GM15510 (cell line): ENCODE measurements around the gene PCDH10.

Experiments used
- POLR2A ChIP-seq: IDR thresholded peaks from 3 replicates; pipeline ENCODE4 v1.6.1; 2011; ENCODE audit warnings: borderline replicate concordance; ENCODE audit not compliant: insufficient read length; ENCODE audit errors: extremely low read depth

Gene PCDH10

GRCh38 chr4:133145758-133146573, 3.1 kb upstream of the PCDH10 start:
- TF ChIP-seq POLR2A: no peak

- no peak for TF ChIP-seq POLR2A
Observed at GRCh38 chr4:133146574-133147241, 2.4 kb upstream of the PCDH10 start.

GRCh38 chr4:133147286-133147821, 1.7 kb upstream of the PCDH10 start:
- TF ChIP-seq POLR2A: no peak

DNA sequence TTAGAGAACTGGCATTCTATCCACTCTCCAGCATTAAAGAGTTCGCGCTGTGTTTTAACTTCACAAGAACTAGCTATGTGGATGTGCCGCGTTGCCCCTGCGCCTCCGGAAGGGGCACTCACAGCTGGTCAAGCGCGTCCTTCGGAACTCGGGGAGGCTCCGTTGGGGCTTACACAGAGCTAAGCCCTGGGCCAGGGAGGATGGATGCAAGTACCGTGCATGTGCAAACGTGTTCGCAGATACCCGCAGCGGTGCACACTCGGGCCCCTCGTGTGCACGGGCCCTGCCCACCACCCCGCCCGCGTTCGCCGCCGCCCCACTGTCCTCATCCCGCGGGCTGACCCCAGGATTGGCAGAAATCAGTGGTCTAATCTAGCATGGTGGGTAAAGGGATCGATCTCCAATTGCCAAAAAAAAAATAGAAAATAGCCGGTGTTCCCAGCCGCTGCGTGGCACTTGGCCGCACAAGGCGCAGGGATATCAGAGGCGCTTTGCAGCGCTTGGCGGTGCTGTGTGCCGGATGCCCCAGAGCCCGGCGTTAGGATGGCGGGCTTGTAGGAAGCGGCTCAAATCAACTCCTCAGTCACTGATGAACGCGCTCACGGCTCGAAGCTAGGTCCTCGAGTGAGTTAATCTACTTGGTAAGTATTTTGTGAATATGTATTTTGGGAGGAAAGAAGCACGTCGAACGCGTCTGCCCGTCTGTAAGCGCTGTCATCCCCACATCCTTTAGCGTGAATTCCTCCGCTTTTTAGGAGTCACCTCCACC, 989 bp upstream of the PCDH10 start:
- no peak for TF ChIP-seq POLR2A

GRCh38 chr4:133149364-133149695, 236 bp downstream of the PCDH10 start:
- no peak for TF ChIP-seq POLR2A

DNA sequence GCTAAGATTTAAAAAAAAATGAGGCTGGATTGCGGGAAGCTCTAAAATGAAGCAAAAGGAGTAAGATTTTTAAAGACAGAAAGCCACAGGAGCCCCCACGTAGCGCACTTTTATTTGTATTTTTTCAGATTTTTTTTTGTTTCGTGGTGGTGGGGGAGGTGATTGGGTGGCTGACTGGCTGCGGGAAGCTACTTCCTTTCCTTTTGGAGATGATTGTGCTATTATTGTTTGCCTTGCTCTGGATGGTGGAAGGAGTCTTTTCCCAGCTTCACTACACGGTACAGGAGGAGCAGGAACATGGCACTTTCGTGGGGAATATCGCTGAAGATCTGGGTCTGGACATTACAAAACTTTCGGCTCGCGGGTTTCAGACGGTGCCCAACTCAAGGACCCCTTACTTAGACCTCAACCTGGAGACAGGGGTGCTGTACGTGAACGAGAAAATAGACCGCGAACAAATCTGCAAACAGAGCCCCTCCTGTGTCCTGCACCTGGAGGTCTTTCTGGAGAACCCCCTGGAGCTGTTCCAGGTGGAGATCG, 908 bp downstream of the PCDH10 start:
- TF ChIP-seq POLR2A: no peak

DNA sequence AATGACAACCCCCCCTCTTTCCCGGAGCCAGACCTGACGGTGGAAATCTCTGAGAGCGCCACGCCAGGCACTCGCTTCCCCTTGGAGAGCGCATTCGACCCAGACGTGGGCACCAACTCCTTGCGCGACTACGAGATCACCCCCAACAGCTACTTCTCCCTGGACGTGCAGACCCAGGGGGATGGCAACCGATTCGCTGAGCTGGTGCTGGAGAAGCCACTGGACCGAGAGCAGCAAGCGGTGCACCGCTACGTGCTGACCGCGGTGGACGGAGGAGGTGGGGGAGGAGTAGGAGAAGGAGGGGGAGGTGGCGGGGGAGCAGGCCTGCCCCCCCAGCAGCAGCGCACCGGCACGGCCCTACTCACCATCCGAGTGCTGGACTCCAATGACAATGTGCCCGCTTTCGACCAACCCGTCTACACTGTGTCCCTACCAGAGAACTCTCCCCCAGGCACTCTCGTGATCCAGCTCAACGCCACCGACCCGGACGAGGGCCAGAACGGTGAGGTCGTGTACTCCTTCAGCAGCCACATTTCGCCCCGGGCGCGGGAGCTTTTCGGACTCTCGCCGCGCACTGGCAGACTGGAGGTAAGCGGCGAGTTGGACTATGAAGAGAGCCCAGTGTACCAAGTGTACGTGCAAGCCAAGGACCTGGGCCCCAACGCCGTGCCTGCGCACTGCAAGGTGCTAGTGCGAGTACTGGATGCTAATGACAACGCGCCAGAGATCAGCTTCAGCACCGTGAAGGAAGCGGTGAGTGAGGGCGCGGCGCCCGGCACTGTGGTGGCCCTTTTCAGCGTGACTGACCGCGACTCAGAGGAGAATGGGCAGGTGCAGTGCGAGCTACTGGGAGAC, 1.6 kb downstream of the PCDH10 start:
- TF ChIP-seq POLR2A: no peak

DNA sequence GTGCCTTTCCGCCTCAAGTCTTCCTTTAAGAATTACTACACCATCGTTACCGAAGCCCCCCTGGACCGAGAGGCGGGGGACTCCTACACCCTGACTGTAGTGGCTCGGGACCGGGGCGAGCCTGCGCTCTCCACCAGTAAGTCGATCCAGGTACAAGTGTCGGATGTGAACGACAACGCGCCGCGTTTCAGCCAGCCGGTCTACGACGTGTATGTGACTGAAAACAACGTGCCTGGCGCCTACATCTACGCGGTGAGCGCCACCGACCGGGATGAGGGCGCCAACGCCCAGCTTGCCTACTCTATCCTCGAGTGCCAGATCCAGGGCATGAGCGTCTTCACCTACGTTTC, 2.2 kb downstream of the PCDH10 start:
- no peak for TF ChIP-seq POLR2A

GRCh38 chr4:133151691-133152329, 2.7 kb downstream of the PCDH10 start:
- no peak for TF ChIP-seq POLR2A

- TF ChIP-seq POLR2A: no peak
Observed at GRCh38 chr4:133152330-133152821, 3.3 kb downstream of the PCDH10 start.

DNA sequence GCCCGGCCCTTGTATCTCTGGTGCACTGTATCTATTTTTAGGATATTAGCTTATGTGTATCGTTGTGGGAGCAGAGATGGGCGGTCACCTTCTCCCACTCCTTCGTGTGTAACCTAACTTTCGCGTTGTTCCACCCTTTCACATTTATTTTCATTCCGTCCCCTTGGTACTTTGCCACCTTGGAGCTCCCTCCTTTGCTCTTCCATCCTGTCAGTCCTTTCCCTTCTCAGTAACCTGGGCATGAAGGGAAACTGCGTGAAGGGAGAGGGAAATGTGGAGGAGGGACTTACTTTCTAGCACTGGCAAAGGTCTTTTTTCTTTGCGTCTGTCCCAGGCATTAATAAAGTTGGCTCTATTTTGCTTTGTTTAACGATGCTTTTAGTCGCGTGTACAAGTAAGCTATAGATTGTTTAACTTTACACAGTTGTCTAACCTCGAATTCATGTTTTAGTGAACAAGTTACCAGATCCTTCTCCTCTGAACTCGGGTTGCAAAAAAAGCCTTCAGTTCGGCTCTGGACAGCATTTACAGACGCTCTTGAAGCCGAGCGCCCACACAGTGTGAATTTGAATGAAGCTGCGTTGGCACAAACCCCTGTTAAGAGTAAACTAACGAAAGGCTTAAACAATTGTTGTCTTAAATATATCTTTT, 3.9 kb downstream of the PCDH10 start:
- no peak for TF ChIP-seq POLR2A

- no peak for TF ChIP-seq POLR2A
Observed at GRCh38 chr4:133154725-133155124, 5.6 kb downstream of the PCDH10 start.

DNA sequence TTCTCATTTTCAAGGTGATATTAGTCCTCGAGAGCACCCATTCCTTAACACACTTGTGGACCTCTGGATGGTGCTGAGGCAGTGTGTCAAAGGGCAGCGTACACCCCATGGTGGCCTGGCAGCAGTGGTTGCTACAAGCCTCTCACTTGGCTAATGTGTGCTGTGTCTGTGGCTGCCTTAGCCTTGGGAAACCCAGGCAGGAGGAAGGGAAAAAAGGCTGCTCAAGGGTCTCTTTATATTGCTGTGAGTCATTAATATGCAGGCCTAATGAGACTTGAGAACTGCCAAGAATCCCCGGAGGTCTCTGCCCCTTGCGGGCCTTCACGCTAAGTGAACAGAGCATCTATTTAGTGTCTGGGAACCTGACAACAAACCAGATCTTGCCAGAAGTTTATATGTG, 7.0 kb downstream of the PCDH10 start:
- TF ChIP-seq POLR2A: no peak
